Measurements from ENCODE around the gene BRD3OS. TPM values are rescaled to one million over a fixed set of nuclear protein-coding genes. Genes with fewer than 3 reads are reported as not detected.
"Not testable (repeated sequence)": the region's sequence is repeated elsewhere in the genome, so short reads cannot be mapped to it uniquely, and the experiment has no call there.

Gene BRD3OS
- total RNA-seq, 1 donor from 2014 or later, result 16.4 TPM

GRCh38 chr9:133987446-133987788 is 37.9 kb upstream of the BRD3OS start:
- intact Hi-C loops (cut with DNase I), result no loop called here
- DNase-seq (ENCODE audit: low spot score), result no peak
- ATAC-seq, result no peak

DNA sequence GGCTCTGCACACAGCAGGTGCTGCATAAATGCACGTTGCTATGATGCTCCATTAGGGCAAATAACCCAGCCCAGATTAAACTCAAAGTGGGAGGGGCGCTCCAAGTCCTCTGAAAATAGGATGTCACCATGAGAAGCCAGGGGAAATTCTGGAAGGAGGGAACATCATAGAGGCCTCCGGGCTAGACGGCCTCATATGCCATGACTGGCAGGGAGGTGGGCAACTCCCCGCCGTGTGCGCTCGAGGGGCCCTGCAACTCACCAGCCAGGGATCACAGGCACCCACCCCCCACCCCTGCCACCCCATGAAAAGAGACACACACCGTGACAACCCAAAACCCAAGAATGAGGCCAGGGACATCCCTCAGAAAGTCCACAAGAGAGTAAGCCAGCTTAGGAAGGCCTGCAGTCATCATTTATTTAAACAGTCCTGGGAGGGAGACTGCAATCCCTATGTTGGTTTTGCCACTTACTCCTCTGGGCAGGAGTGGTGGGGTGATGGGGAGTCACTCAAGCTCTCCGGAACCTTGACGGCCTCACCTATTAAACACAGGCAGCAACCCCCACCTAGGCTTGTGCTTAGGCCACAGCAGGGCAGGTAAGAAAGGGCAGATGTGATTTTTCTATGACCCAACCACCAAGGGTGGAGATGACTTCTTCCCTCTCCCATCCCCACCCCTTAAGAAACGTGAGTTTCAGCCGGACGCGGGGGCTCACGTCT is 37.2 kb upstream of the BRD3OS start:
- intact Hi-C loops (cut with DNase I), result no loop called here
- no peak for ATAC-seq
- no peak for DNase-seq (ENCODE audit: low spot score)

DNA sequence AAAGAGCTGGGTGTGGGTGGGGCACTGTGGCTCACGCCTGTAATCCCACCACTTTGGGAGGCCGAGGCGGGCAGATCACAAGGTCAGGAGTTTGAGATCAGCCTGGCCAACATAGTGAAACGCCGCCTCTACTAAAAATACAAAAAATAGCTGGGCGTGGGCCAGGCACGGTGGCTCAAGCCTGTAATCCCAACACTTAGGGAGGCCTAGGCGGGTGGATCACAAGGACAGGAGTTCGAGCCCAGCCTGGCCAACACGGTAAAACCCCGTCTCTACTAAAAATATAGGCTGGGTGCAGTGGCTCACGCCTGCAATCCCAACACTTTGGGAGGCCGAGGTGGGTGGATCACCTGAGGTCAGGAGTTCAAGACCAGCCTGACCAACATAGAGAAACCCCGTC is 36.5 kb upstream of the BRD3OS start:
- intact Hi-C loops (cut with DNase I), result not testable (repeated sequence)

GRCh38 chr9:133989625-133990365 is 35.5 kb upstream of the BRD3OS start:
- DNase-seq (ENCODE audit: low spot score) (peak; percentile 58), ATAC-seq (no peak)
- intact Hi-C loops (cut with DNase I), result no loop called here

More for the DNA sequence above, 36.5 kb upstream of the BRD3OS start:
- DNase-seq (ENCODE audit: low spot score), result peak; percentile 34
- not testable (repeated sequence) for ATAC-seq

- ATAC-seq (peak; percentile 3), DNase-seq (ENCODE audit: low spot score) (peak; percentile 49)
- intact Hi-C loops (cut with DNase I), result no loop called here
Observed at GRCh38 chr9:133990366-133991213, 34.7 kb upstream of the BRD3OS start.

DNA sequence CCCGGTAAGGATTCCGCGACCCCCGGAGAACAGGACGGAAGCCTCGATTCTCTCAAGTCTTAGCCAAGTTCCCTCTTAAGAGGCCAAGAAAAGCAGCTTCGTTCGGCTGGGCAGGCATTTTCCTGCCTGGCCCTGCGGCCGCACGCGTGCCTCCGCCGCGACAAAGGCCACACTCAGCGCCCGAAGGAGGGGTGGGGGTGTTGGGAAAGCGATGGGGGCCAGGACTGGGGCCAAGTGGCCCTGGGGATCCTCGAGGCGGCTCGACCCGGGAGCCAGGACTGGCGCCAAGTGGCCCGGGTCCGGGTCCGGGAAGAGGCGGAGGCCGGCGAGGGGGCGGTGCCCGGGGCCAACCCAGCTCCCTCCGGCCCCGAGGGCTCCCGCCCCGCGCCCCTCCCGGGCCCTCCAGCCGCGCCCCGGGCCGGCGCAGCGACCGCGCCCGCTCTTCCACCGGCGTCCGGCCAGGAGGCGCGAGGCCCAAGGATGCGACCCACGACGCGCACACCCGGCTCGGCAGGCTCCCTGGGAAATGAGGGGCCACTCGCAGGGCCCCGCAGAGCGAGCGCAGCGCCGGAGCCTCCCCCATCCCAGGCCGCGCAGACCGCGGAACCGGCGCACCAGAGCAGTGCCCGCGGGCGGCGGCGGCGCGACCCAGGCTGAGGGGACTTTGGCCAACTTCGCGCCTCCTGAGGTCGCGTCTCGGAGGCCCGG is 33.9 kb upstream of the BRD3OS start:
- intact Hi-C loops (cut with DNase I), result no loop called here
- ATAC-seq, result no peak
- no peak for DNase-seq (ENCODE audit: low spot score)

GRCh38 chr9:133991964-133992779 is 33.1 kb upstream of the BRD3OS start, which contains the start of gene VAV2:
TSS of gene VAV2 (minus strand) at chr9:133992324. CDS start at chr9:133992278, 46 bp downstream.
- no peak for ATAC-seq
- intact Hi-C loops (cut with DNase I), result no loop called here
- DNase-seq (ENCODE audit: low spot score), result peak; percentile 82

GRCh38 chr9:133992780-133993634 is 32.3 kb upstream of the BRD3OS start:
- peak; percentile 91 for ATAC-seq
- DNase-seq (ENCODE audit: low spot score), result peak; percentile 92
- intact Hi-C loops (cut with DNase I), result no loop called here

DNA sequence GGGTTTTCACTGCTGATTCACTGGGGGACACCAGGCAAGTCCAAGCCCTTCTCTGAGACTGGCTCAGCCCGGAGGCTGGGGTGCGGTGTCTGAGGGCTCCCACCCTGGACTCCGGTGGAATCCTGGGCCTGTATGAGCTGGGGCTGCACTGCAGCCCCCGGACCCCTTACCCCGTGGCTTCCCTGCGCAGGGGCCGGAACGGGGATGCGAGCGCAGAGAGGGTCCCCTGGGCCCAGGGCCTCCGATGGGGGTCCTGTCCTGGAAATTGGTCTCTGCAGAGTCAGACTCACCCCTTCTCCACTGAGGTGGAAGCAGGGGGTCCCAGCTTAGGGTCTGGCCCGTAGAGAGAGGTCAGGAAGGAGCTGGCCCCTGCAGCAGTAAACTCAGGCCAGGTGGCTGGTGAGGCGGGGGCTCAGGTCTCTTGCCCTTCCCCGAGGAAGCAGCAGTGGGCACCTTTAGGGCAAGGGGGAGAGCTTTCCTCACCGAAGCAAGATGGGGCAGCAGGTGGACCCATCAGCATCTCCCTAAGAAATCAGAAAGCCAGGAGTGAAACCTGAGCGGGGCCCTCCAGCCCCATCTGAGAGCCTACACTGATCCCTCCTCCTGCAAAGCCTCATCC is 31.5 kb upstream of the BRD3OS start:
- ATAC-seq, result no peak
- no peak for DNase-seq (ENCODE audit: low spot score)
- intact Hi-C loops (cut with DNase I), result loop anchor here (2.0 kb wide), 1 partner anchor 201 kb away; no protein-coding TSS in a partner anchor

DNA sequence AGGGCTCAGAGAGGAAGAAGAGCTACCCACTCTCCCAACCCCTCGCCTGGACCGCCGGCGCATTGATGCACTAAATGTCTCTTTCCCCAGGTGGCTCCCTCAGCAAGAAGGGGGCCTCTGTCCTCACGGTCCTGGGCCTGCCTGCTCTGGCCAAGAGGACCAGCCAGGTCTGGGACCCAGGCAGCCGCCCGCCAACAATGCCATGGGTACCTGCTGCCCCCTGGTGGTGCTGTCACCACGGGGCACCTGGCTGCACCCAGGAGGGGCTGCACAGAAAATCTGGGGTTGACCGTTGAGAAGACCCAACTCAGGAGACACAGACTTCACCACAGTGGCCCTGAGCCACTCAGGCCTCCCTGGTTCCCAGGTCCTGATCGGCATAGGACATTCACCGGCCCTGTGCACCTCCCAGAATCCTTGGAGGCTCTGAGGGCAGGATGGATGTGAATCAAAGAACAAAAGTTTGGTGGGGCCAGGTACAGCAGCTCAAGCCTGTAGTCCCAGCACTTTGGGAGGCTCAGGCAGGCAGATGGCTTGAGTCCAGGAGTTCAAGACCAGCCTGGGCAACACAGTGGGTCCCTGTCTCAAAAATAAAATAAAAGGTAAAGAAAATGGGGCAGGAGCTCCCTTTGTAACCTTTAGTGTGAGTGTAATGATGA is 30.8 kb upstream of the BRD3OS start:
- ATAC-seq, result peak; percentile 81
- peak; percentile 91 for DNase-seq (ENCODE audit: low spot score)
- intact Hi-C loops (cut with DNase I), result loop anchor here (2.0 kb wide), 1 partner anchor 202 kb away; no protein-coding TSS in a partner anchor

- ATAC-seq (no peak), DNase-seq (ENCODE audit: low spot score) (peak; percentile 62)
- intact Hi-C loops (cut with DNase I), result loop anchor here (2.0 kb wide), 1 partner anchor 202 kb away; no protein-coding TSS in a partner anchor
Observed at GRCh38 chr9:133995012-133995896, 30.0 kb upstream of the BRD3OS start.

DNA sequence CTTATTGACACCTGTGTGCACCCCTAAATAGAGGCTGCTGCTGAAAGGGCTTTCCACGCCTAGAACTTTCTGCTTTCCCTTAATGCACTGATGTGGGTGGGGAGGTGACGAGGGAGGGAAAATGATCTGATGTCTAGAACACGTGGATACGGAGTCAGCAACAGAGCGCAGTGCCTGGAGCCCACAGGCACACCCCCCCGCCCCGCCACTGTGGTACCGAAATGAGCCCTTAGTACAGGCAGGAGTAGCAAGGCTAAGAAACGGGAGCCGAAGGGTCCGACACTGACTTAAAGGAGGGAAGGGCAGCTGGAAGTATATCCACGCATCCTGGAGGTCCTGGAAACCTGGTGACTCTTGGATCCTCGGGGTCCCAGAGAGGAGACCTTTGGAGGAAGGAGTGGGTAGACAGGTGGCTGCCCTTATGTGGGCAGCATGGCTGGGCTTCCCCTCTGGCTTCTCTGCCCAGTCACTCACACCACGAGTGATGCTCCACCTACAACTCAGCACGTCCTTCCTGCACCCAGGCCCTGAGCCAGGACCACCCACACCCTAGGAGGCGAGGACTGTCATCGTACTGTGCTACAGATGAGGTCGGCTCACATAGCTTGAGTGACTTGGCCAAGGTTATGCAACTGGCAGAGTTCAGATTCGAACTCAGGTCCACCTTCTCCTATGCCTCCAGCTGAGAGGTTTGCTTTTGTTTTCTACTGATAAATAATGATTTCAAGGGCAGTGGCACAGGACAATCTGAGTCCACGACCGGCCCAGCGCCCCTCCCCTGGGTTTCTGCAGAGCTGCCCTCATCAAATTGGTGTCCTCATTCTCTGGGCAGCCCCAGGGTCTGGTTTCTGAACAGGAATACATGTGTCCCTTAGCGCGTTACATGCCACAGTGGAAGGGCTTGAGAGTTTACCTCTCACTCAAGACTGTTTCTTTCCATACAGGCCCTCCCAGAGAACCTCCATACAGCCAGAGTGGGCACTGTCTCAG is 28.5 kb upstream of the BRD3OS start:
- no peak for DNase-seq (ENCODE audit: low spot score)
- ATAC-seq, result no peak
- intact Hi-C loops (cut with DNase I), result no loop called here

GRCh38 chr9:133997584-133997983 is 27.7 kb upstream of the BRD3OS start:
- intact Hi-C loops (cut with DNase I), result no loop called here
- DNase-seq (ENCODE audit: low spot score), result no peak
- no peak for ATAC-seq

Measured in sciatic nerve (tissue), 2 donors.